Kidney epithelial cell (primary cell): ENCODE results near the gene UBN1. TPM values are rescaled to one million over a fixed set of nuclear protein-coding genes. Genes with fewer than 3 reads are reported as not detected.
"Not testable (repeated sequence)": the region's sequence is repeated elsewhere in the genome, so short reads cannot be mapped to it uniquely, and the experiment has no call there.

ENCODE experiments used
- DNase-seq: peaks from one replicate; pipeline ENCODE4 v3.0.0-alpha.2; 2010; ENCODE audit warnings: low read depth
- H3K27me3 ChIP-seq: 2 replicates; pipeline ENCODE4 v1.6.0; 2011; ENCODE audit warnings: low read length; ENCODE audit not compliant: control insufficient read depth, insufficient read depth
- H3K36me3 ChIP-seq: 2 replicates; pipeline ENCODE4 v1.5.1; 2011; ENCODE audit warnings: low read length; ENCODE audit not compliant: control insufficient read depth, insufficient read depth
- H3K4me3 ChIP-seq: 2 replicates; pipeline ENCODE4 v1.5.1; 2011; ENCODE audit warnings: low read depth, mild to moderate bottlenecking, control low read depth, low read length
- CTCF ChIP-seq: IDR thresholded peaks from 2 replicates; pipeline ENCODE4 v1.5.1; 2011; ENCODE audit warnings: mild to moderate bottlenecking, moderate library complexity, low read length, control low read depth, inconsistent platforms; ENCODE audit not compliant: insufficient read depth, poor library complexity, severe bottlenecking
- total RNA-seq: library from RNA; depleted of rRNA; stranded (reverse); fragments of >200 nt; gene quantifications from 2 replicates; pipeline ENCODE4 v1.2.3, GENCODE V29; 2015

UBN1 gene
- total RNA-seq, 1 donor from 2014 or later = 33.3 TPM

GRCh38 chr16:4924593-4925292 lies 77.5 kb downstream of the UBN1 start:
- H3K36me3 ChIP-seq = no peaks in the 10 kb centered on the region
- no peak for DNase-seq

GRCh38 chr16:4925293-4925607 lies 78.0 kb downstream of the UBN1 start:
- Histone ChIP-seq H3K27me3 (no peaks in the 10 kb centered on the region), H3K36me3 (no peaks in the 10 kb centered on the region), H3K4me3 (no peak overlapping the region)
- no peak for TF ChIP-seq CTCF
- DNase-seq = no peak

More at GRCh38 chr16:4924593-4925292, 77.5 kb downstream of the UBN1 start:
- H3K27me3 ChIP-seq = no peaks in the 10 kb centered on the region
- TF ChIP-seq CTCF = no peak
- H3K4me3 ChIP-seq = no peak overlapping the region

- no peak overlapping the region for H3K4me3 ChIP-seq
- no peak for TF ChIP-seq CTCF
- no peaks in the 10 kb centered on the region for H3K27me3 ChIP-seq
- DNase-seq = no peak
- no peaks in the 10 kb centered on the region for H3K36me3 ChIP-seq
Observed at GRCh38 chr16:4925791-4926190, 78.5 kb downstream of the UBN1 start.

- Histone ChIP-seq H3K36me3 (no peaks in the 10 kb centered on the region), H3K4me3 (no peak overlapping the region)
- TF ChIP-seq CTCF = no peak
Observed at GRCh38 chr16:4926928-4927327, 79.6 kb downstream of the UBN1 start.

GRCh38 chr16:4927661-4928060 lies 80.4 kb downstream of the UBN1 start:
- no peak for DNase-seq
- H3K4me3 ChIP-seq = no peak overlapping the region
- no peak for TF ChIP-seq CTCF
- no peaks in the 10 kb centered on the region for H3K36me3 ChIP-seq
- H3K27me3 ChIP-seq = no peaks in the 10 kb centered on the region

More at GRCh38 chr16:4926928-4927327, 79.6 kb downstream of the UBN1 start:
- H3K27me3 ChIP-seq = no peaks in the 10 kb centered on the region
- no peak for DNase-seq

- no peak for DNase-seq
- Histone ChIP-seq H3K4me3 (no peak overlapping the region), H3K27me3 (no peaks in the 10 kb centered on the region), H3K36me3 (no peaks in the 10 kb centered on the region)
- TF ChIP-seq CTCF = no peak
Observed at GRCh38 chr16:4928227-4928626, 80.9 kb downstream of the UBN1 start.

- not testable (repeated sequence) for H3K4me3 ChIP-seq, DNase-seq, H3K36me3 ChIP-seq, H3K27me3 ChIP-seq
Observed at GRCh38 chr16:4929619-4930018, 82.3 kb downstream of the UBN1 start.
